ENCODE measurements around the gene RAB6B.

- no peak for TF ChIP-seq CTCF (IDR thresholded peaks at IDR 0.05)
- no peak for TF ChIP-seq POLR2A (IDR thresholded peaks at IDR 0.05)
Measured at GRCh38 chr3:133886031-133886722, 9.5 kb downstream of the RAB6B start.
